ENCODE measurements around the gene UNC5B. TPM values are rescaled to one million over a fixed set of nuclear protein-coding genes. Genes with fewer than 3 reads are reported as not detected.

The UNC5B gene
- total RNA-seq, 2 donors from 2014 or later = 10.4 to 11.2 TPM

- Histone ChIP-seq H3K27me3 (no peaks in the 10 kb centered on the region), H3K9me3 (no peaks in the 10 kb centered on the region), H3K27ac (no peak overlapping the region), H3K4me3 (no peak overlapping the region), H3K4me1 (peaks cover 11% of the 10 kb centered on the region), H3K36me3 (replicated peaks in 1 of 2; ENCODE audit: insufficient read depth in 1 of 2, low read depth in 2 of 2) (no peaks in the 10 kb centered on the region)
- intact Hi-C loops (cut with DNase I) = no loop called here
- DNase-seq = no peak
- no peak for TF ChIP-seq CTCF (IDR thresholded peaks at IDR 0.05)
- no peak for TF ChIP-seq POLR2A (IDR thresholded peaks at IDR 0.05)
- no peak for ATAC-seq
- WGBS, 2 donors = 89 to 92% methylated on average over 10 to 13 of the region's 13 CpGs
These were observed 48.4 kb downstream of the UNC5B start for GRCh38 chr10:71260622-71261325.

GRCh38 chr10:71262027-71262426 is 49.7 kb downstream of the UNC5B start:
- DNase-seq (no peak), ATAC-seq (no peak)
- Histone ChIP-seq H3K4me1 (peaks cover 19% of the 10 kb centered on the region), H3K27ac (no peak overlapping the region), H3K9me3 (no peaks in the 10 kb centered on the region), H3K4me3 (no peak overlapping the region), H3K36me3 (replicated peaks in 1 of 2; ENCODE audit: insufficient read depth in 1 of 2, low read depth in 2 of 2) (no peaks in the 10 kb centered on the region), H3K27me3 (no peaks in the 10 kb centered on the region)
- WGBS, 2 donors = 84 to 88% methylated on average over 7 to 8 of the region's 8 CpGs
- intact Hi-C loops (cut with DNase I) = no loop called here
- TF ChIP-seq CTCF (IDR thresholded peaks at IDR 0.05) (no peak), POLR2A (IDR thresholded peaks at IDR 0.05) (no peak)

GRCh38 chr10:71262817-71263216 is 50.4 kb downstream of the UNC5B start:
- ATAC-seq (no peak), DNase-seq (no peak)
- 71 to 75% methylated on average over 5 of the region's 5 CpGs for WGBS, 2 donors
- Histone ChIP-seq H3K9me3 (no peaks in the 10 kb centered on the region), H3K4me1 (peaks cover 19% of the 10 kb centered on the region), H3K4me3 (no peak overlapping the region), H3K27me3 (no peaks in the 10 kb centered on the region), H3K27ac (peak overlapping the region in 3 of 4 donors; percentile 23 to 62 (median 49)), H3K36me3 (replicated peaks in 1 of 2; ENCODE audit: insufficient read depth in 1 of 2, low read depth in 2 of 2) (no peaks in the 10 kb centered on the region)
- TF ChIP-seq CTCF (IDR thresholded peaks at IDR 0.05) (no peak), POLR2A (IDR thresholded peaks at IDR 0.05) (no peak)
- intact Hi-C loops (cut with DNase I) = no loop called here

- TF ChIP-seq POLR2A (IDR thresholded peaks at IDR 0.05) = no peak
- no peak for TF ChIP-seq CTCF (IDR thresholded peaks at IDR 0.05)
- peaks cover 19% of the 10 kb centered on the region for H3K4me1 ChIP-seq
- no peak overlapping the region for H3K4me3 ChIP-seq
- H3K9me3 ChIP-seq = no peaks in the 10 kb centered on the region
- intact Hi-C loops (cut with DNase I) = no loop called here
- DNase-seq (peak in 1 of 4 donors; percentile 40), ATAC-seq (peak; percentile 53)
- H3K36me3 ChIP-seq (replicated peaks in 1 of 2; ENCODE audit: insufficient read depth in 1 of 2, low read depth in 2 of 2) = no peaks in the 10 kb centered on the region
- H3K27me3 ChIP-seq = no peaks in the 10 kb centered on the region
- peak overlapping the region; percentile 23 to 62 (median 38) for H3K27ac ChIP-seq
- WGBS, 2 donors = 37% methylated on average over 4 to 9 of the region's 9 CpGs
These were observed 51.0 kb downstream of the UNC5B start for GRCh38 chr10:71263376-71263775.
